BLaER1 treated with 17β-estradiol and CSF1 and Interleukin-3, amounts not matched to agents 10 nM and 100 nM (cell line): ENCODE data around the gene P4HA2.

Experiments
- H3K27ac ChIP-seq, 11 experiments: shearing (Covaris generic); formaldehyde crosslinking; 2 replicates each; pipeline ENCODE4 v1.8.1; 2022
- H3K27me3 ChIP-seq, 11 experiments: shearing (Covaris generic); formaldehyde crosslinking; 2 replicates each; pipeline ENCODE4 v1.8.1; 2022
- H3K36me3 ChIP-seq, 11 experiments: shearing (Covaris generic); formaldehyde crosslinking; 2 replicates each; pipeline ENCODE4 v1.8.1; 2022
- H3K4me1 ChIP-seq, 10 experiments: shearing (Covaris generic); formaldehyde crosslinking; 2 replicates each; pipeline ENCODE4 v1.8.1; 2022
- H3K4me2 ChIP-seq, 11 experiments: shearing (Covaris generic); formaldehyde crosslinking; 2 replicates each; pipeline ENCODE4 v1.8.1; 2022
- H3K4me3 ChIP-seq, 10 experiments: shearing (Covaris generic); formaldehyde crosslinking; 2 replicates each; pipeline ENCODE4 v1.8.1; 2022
- H3K9ac ChIP-seq, 11 experiments: shearing (Covaris generic); formaldehyde crosslinking; 2 replicates each; pipeline ENCODE4 v1.8.1; 2022
- H3K9me3 ChIP-seq, 11 experiments: shearing (Covaris generic); formaldehyde crosslinking; replicated peaks in 1 of 11; 2 replicates each; pipeline ENCODE4 v1.8.1; 2022
- H4K20me1 ChIP-seq, 11 experiments: shearing (Covaris generic); formaldehyde crosslinking; 2 replicates each; pipeline ENCODE4 v1.8.1; 2022
- Cebpa-rat ChIP-seq, 11 experiments: shearing (Covaris generic); IDR thresholded peaks; 2 replicates each; pipeline ENCODE4 v1.8.1; 2022

The P4HA2 gene

DNA sequence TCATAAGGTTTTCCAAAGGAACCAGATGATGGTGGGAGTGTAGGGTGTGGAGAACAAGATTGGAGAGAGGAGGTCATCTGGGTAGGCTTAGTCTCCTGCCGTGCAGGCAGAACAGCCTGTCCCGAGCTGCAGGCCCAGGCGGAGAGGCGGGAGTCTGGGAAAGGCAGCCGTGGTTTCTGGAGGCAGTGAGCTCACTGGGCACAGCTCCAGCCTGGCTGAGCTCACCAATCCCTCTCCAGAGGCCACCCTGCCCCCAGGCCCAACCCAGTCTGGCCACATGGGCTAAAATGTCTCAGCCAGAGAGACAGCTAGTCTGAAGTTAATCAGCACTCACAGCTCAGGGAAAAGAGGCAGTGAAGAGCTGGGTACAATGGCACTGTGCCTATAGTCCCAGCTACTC lies 12.3 kb downstream of the P4HA2 start:
- TF ChIP-seq Cebpa-rat (IDR thresholded peaks at IDR 0.05), result no peak
- Histone ChIP-seq H3K9me3 (peaks cover 0 to 7% (median 0%) of the 10 kb centered on the region in 11 experiments; a peak in 2 of 22 replicates), H3K9ac (no peak overlapping the region), H3K4me2 (no peak overlapping the region), H4K20me1 (0 out of 22 replicates have a peak, but pooled peaks cover 0 to 4% (median 0%) of the 10 kb centered on the region in 11 experiments), H3K27me3 (no peaks in the 10 kb centered on the region), H3K27ac (no peak overlapping the region), H3K4me1 (peaks cover 0 to 29% (median 17%) of the 10 kb centered on the region in 10 experiments; a peak in 14 of 20 replicates), H3K36me3 (peaks cover 43 to 98% (median 87%) of the 10 kb centered on the region in 11 experiments), H3K4me3 (no peak overlapping the region)

DNA sequence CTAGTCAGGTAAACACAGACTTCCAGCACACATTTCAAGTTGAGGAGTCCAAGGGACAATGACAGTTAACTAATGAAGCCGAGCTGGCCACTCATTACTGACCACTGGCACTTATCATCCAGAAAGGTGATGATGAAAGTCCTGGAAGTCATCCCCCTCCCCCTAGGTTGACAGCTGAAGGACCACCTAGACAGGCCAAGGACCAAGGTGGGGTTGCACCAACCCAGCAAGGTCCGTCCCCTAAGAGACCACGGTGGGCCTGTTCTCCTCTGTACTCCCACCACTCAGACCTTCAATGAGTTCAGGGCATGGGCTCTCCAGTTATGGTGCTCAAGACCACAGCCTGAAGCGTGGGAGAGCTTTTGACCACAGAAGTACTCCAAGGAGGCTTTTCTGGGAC lies 13.2 kb downstream of the P4HA2 start:
- Histone ChIP-seq H4K20me1 (0 out of 22 replicates have a peak, but pooled peaks cover 0 to 4% (median 0%) of the 10 kb centered on the region in 11 experiments), H3K27me3 (no peaks in the 10 kb centered on the region), H3K4me3 (no peak overlapping the region), H3K36me3 (peaks cover 45 to 97% (median 90%) of the 10 kb centered on the region in 11 experiments), H3K4me2 (no peak overlapping the region), H3K4me1 (peaks cover 3 to 37% (median 25%) of the 10 kb centered on the region in 10 experiments), H3K9ac (no peak overlapping the region), H3K27ac (no peak overlapping the region), H3K9me3 (peaks cover 0 to 7% (median 0%) of the 10 kb centered on the region in 11 experiments; a peak in 2 of 22 replicates)
- no peak for TF ChIP-seq Cebpa-rat (IDR thresholded peaks at IDR 0.05)

DNA sequence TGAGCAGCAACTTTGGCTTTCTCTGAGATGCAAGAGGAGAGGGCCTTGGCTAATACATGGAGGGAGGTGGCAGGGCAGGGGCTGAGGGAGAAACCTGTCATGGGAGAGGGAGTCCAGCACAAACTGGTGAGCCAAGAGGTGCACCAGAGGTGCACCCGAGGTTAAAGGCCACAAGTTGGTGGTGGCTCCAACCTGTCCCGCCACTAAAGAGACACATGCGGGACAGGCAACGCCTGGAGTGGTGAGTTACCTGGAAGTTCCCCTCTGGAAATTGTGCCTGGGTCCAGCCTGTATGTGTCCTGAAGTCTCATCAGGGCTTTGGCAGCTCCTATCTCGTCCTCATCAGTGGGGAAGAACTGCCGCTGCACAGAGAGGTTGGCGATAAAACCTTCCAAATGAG lies 14.0 kb downstream of the P4HA2 start:
- Histone ChIP-seq H3K4me2 (no peak overlapping the region), H3K4me1 (peaks cover 11 to 46% (median 34%) of the 10 kb centered on the region in 10 experiments), H3K27ac (no peak overlapping the region), H3K36me3 (peaks cover 45 to 92% (median 84%) of the 10 kb centered on the region in 11 experiments), H3K27me3 (no peaks in the 10 kb centered on the region), H4K20me1 (0 out of 22 replicates have a peak, but pooled peaks cover 0 to under 1% (median 0%) of the 10 kb centered on the region in 11 experiments), H3K9ac (no peak overlapping the region), H3K4me3 (no peak overlapping the region), H3K9me3 (peaks cover 0 to 7% (median 0%) of the 10 kb centered on the region in 11 experiments; a peak in 2 of 22 replicates)
- no peak for TF ChIP-seq Cebpa-rat (IDR thresholded peaks at IDR 0.05)

DNA sequence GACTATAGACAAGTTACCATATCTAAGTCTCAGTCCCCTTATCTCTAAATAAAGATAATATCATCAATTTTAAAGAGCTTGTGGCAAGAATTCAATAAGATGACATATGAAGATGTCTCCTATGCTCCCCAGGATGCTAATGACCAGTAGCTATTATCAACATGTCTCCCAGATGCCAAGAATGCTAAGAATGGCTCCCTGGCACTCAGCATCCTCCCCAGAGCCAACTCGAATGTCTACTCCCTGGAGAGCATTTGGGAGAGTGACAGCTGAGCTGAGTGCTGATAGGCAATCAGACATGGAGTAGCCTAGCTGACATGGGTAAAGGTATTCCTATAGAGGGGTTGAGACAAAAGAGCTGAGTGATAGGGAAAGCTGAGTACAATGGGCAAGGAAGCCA lies 15.9 kb downstream of the P4HA2 start:
- no peak for TF ChIP-seq Cebpa-rat (IDR thresholded peaks at IDR 0.05)
- Histone ChIP-seq H4K20me1 (no peaks in the 10 kb centered on the region), H3K9me3 (peaks cover 0 to 7% (median 0%) of the 10 kb centered on the region in 11 experiments; a peak in 2 of 22 replicates), H3K9ac (no peak overlapping the region), H3K36me3 (peaks cover 29 to 86% (median 70%) of the 10 kb centered on the region in 11 experiments), H3K27ac (no peak overlapping the region), H3K4me1 (peaks cover 15 to 53% (median 49%) of the 10 kb centered on the region in 10 experiments), H3K4me2 (peak overlapping the region in 7 of 11 experiments; percentile 2 to 88 (median 81); a peak in 9 of 22 replicates), H3K4me3 (no peak overlapping the region), H3K27me3 (no peaks in the 10 kb centered on the region)

DNA sequence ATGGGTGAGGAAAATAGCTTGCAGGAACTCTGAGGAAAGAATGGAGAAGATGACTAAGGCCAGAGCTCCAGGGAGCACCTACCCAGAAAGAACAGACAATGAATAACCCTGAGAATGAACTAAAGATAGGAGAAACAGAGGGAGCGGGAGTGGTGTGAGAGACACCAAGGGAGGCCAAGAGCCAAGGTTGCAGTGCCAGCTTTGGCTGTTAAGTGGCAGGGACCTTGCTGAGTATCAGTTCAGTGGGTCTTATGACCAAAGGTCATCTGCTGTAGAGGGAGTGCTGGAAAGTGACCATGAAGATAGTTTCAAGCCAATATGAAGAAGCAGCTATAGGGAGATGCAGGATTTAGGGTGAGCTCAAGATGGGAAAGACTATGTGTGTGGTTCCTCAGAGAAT lies 16.7 kb downstream of the P4HA2 start:
- Histone ChIP-seq H3K36me3 (peaks cover 29 to 79% (median 63%) of the 10 kb centered on the region in 11 experiments), H3K4me1 (peaks cover 15 to 62% (median 58%) of the 10 kb centered on the region in 10 experiments), H3K4me3 (no peak overlapping the region), H3K27me3 (no peaks in the 10 kb centered on the region), H3K9me3 (peaks cover 0 to 7% (median 0%) of the 10 kb centered on the region in 11 experiments; a peak in 2 of 22 replicates), H3K4me2 (peak overlapping the region in 7 of 11 experiments; percentile 2 to 88 (median 81); a peak in 12 of 22 replicates), H3K9ac (no peak overlapping the region), H4K20me1 (no peaks in the 10 kb centered on the region), H3K27ac (no peak overlapping the region; a peak in 1 of 22 replicates)
- TF ChIP-seq Cebpa-rat (IDR thresholded peaks at IDR 0.05), result no peak

DNA sequence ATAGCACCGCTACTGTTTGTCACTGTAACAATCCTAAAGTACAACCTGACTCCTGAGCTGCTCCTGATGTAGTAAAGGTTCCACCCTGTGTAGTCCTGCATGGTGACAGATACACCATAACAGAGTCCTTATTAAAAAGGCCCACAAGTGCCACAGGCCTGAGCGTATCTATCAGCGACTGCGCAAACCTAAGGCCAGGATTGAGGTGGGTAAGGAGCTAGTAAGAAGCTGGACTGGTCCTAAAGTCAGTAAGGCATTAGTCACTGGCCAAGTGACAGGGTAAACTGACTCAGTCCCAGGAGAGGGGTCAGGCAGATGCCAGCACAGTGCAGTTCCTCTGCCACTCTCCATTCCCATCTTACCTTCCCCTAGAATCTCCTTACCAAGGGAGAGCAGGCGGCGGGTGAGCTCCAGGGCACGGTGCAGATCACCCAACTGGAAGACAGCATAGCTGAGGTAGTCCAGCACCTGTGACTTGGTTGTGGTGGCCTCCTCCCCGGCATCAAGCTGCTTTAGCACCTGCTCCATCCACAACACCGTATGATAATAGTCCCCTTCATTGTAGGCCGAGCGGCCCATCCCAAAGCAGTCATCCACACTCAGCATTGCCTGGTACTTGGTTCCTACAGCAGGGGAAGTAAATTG lies 17.6 kb downstream of the P4HA2 start:
- Histone ChIP-seq H3K4me3 (no peak overlapping the region), H3K4me1 (peaks cover 15 to 71% (median 67%) of the 10 kb centered on the region in 10 experiments), H4K20me1 (no peaks in the 10 kb centered on the region), H3K4me2 (peak overlapping the region in 10 of 11 experiments; percentile 12 to 90 (median 81); a peak in 15 of 22 replicates), H3K27me3 (no peaks in the 10 kb centered on the region), H3K27ac (peak overlapping the region in 1 of 11 experiments; percentile 70; a peak in 2 of 22 replicates), H3K9ac (no peak overlapping the region), H3K36me3 (peaks cover 24 to 79% (median 54%) of the 10 kb centered on the region in 11 experiments), H3K9me3 (peaks cover 0 to 7% (median 0%) of the 10 kb centered on the region in 11 experiments; a peak in 2 of 22 replicates)
- no peak for TF ChIP-seq Cebpa-rat (IDR thresholded peaks at IDR 0.05)

DNA sequence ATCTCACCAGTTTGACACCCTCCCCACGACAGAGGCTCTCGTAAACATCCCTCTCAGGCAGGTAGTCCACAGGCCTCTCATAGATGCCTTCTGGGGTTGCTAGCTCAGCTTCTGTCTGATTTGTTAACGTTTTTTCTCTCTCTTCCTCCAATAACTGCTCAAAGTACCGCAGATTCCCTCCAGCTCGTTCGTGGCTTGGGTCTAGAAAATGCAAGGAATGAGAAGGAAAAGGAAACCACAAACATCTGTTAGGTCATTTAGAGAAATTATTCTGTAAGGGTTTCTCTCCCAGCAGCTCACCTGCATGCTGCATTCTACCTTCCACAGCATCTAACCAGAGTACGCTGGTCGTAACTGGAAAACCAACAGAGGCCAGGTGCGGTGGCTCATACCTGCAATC lies 18.5 kb downstream of the P4HA2 start:
- Histone ChIP-seq H3K27ac (peak overlapping the region in 6 of 11 experiments; percentile 36 to 71 (median 66); a peak in 11 of 22 replicates), H3K27me3 (no peaks in the 10 kb centered on the region), H3K4me2 (peak overlapping the region; percentile 33 to 90 (median 81); a peak in 21 of 22 replicates), H4K20me1 (no peaks in the 10 kb centered on the region), H3K4me3 (peak overlapping the region in 2 of 10 experiments; percentile 12 to 20; a peak in 2 of 20 replicates), H3K36me3 (peaks cover 20 to 79% (median 45%) of the 10 kb centered on the region in 11 experiments), H3K9ac (peak overlapping the region in 5 of 11 experiments; percentile 12 to 59 (median 37); a peak in 9 of 22 replicates), H3K4me1 (peaks cover 15 to 80% (median 76%) of the 10 kb centered on the region in 10 experiments), H3K9me3 (peaks cover 0 to 7% (median 0%) of the 10 kb centered on the region in 11 experiments; a peak in 2 of 22 replicates)
- no peak for TF ChIP-seq Cebpa-rat (IDR thresholded peaks at IDR 0.05)

DNA sequence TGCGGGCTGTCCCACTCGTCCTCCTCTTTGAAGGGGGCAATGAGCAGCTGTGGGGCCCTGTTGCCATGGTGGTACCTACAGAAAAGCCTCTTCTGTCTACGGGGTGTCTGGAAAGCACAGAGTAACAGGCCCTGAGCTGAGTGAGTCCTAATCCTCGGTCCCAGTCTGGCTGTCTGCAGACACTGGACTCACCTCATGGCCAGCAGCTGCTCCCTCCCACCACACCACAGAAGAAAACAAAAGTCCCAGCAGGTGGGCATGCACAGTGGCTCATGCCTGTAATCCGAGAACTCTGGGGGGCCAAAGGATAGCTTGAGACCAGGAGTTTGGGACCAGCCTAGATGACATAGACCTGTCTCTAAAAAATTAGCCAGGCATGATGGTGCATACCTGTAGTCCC lies 19.9 kb downstream of the P4HA2 start:
- Histone ChIP-seq H3K27me3 (no peaks in the 10 kb centered on the region), H3K9me3 (no peaks in the 10 kb centered on the region; a peak in 1 of 22 replicates), H3K4me2 (peak overlapping the region in 9 of 11 experiments; percentile 40 to 96 (median 80); a peak in 18 of 22 replicates), H3K4me1 (peaks cover 15 to 93% (median 89%) of the 10 kb centered on the region in 10 experiments), H3K9ac (peak overlapping the region in 3 of 11 experiments; percentile 7 to 11 (median 10); a peak in 2 of 22 replicates), H3K27ac (peak overlapping the region in 7 of 11 experiments; percentile 16 to 91 (median 67); a peak in 12 of 22 replicates), H4K20me1 (no peaks in the 10 kb centered on the region), H3K4me3 (no peak overlapping the region), H3K36me3 (peaks cover 9 to 77% (median 32%) of the 10 kb centered on the region in 11 experiments; a peak in 21 of 22 replicates)
- no peak for TF ChIP-seq Cebpa-rat (IDR thresholded peaks at IDR 0.05)

DNA sequence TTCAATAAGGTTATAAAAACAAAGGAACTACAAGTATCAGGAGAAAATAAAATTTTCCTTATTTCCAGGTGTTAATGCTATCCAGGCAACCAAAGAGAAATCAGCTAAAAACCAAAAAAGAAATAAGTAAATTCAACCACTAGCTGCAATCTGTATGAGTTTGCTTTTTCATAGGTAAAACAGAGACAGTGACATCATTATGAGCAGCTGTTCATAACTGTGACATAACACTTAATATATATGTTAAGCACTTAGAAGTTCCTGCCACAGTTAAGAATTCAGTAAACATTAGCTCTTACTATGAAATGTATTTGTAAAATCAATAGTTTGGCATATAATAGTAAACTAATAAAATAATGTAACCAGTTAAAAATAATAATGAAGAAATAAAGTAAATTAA lies 20.9 kb downstream of the P4HA2 start:
- Histone ChIP-seq H3K36me3 (peaks cover 0 to 67% (median 22%) of the 10 kb centered on the region in 11 experiments; a peak in 17 of 22 replicates), H3K27ac (peak overlapping the region in 6 of 11 experiments; percentile 66 to 91 (median 84); a peak in 11 of 22 replicates)

More for the DNA sequence above, 20.9 kb downstream of the P4HA2 start:
- no peak overlapping the region for H3K9ac ChIP-seq
- H3K4me2 ChIP-seq, result peak overlapping the region in 9 of 11 experiments; percentile 54 to 96 (median 90); a peak in 17 of 22 replicates
- H3K9me3 ChIP-seq, result no peaks in the 10 kb centered on the region
- TF ChIP-seq Cebpa-rat (IDR thresholded peaks at IDR 0.05), result no peak
- no peak overlapping the region for H3K4me3 ChIP-seq
- H3K4me1 ChIP-seq, result peaks cover 20 to 100% (median 99%) of the 10 kb centered on the region in 10 experiments
- H3K27me3 ChIP-seq, result no peaks in the 10 kb centered on the region
- H4K20me1 ChIP-seq, result no peaks in the 10 kb centered on the region
